Measurements from ENCODE around the gene STXBP5.
A peak's percentile ranks its signal among the peaks of the same experiment; 100 is the strongest.
"Not testable (repeated sequence)": the region's sequence is repeated elsewhere in the genome, so short reads cannot be mapped to it uniquely, and the experiment has no call there.

STXBP5 gene

GRCh38 chr6:147371325-147371724, 167.1 kb downstream of the STXBP5 start:
- peaks cover 8 to 23% (median 13%) of the 10 kb centered on the region in 3 donors for H3K36me3 ChIP-seq
- H3K4me3 ChIP-seq = no peak overlapping the region
- no peak for TF ChIP-seq CTCF (IDR thresholded peaks at IDR 0.05)
- H3K27ac ChIP-seq = no peak overlapping the region
- no peak for DNase-seq
- H3K9me3 ChIP-seq = no peaks in the 10 kb centered on the region
- intact Hi-C loops (cut with DNase I; ENCODE audit: low total_unique reads) = no loop called here
- H3K27me3 ChIP-seq = no peaks in the 10 kb centered on the region
- H3K4me1 ChIP-seq = no peaks in the 10 kb centered on the region

GRCh38 chr6:147372806-147373205, 168.6 kb downstream of the STXBP5 start:
- DNase-seq = no peak
- TF ChIP-seq CTCF (IDR thresholded peaks at IDR 0.05) = no peak
- Histone ChIP-seq H3K4me1 (no peaks in the 10 kb centered on the region), H3K27me3 (no peaks in the 10 kb centered on the region), H3K4me3 (no peak overlapping the region), H3K36me3 (peaks cover 10 to 28% (median 14%) of the 10 kb centered on the region in 3 donors), H3K9me3 (no peaks in the 10 kb centered on the region), H3K27ac (no peak overlapping the region)
- intact Hi-C loops (cut with DNase I; ENCODE audit: low total_unique reads) = no loop called here

GRCh38 chr6:147378819-147379218, 174.6 kb downstream of the STXBP5 start:
- H3K27me3 ChIP-seq = no peaks in the 10 kb centered on the region
- H3K27ac ChIP-seq = no peak overlapping the region
- peaks cover 26 to 51% (median 44%) of the 10 kb centered on the region in 3 donors for H3K36me3 ChIP-seq
- intact Hi-C loops (cut with DNase I; ENCODE audit: low total_unique reads) = no loop called here
- TF ChIP-seq CTCF (IDR thresholded peaks at IDR 0.05) = no peak
- DNase-seq = no peak
- no peaks in the 10 kb centered on the region for H3K9me3 ChIP-seq
- no peaks in the 10 kb centered on the region for H3K4me1 ChIP-seq
- no peak overlapping the region for H3K4me3 ChIP-seq

- H3K4me3 ChIP-seq; H3K27me3 ChIP-seq; DNase-seq; intact Hi-C loops (cut with DNase I; ENCODE audit: low total_unique reads); H3K27ac ChIP-seq; H3K9me3 ChIP-seq; H3K4me1 ChIP-seq: not testable (repeated sequence)
- H3K36me3 ChIP-seq = peaks cover 27 to 59% (median 37%) of the 10 kb centered on the region in 3 donors
These were observed 176.6 kb downstream of the STXBP5 start for GRCh38 chr6:147380841-147381240.

- no peak for TF ChIP-seq CTCF (IDR thresholded peaks at IDR 0.05)
- H3K4me1 ChIP-seq = no peaks in the 10 kb centered on the region
These were observed 177.5 kb downstream of the STXBP5 start for GRCh38 chr6:147381712-147382111.

GRCh38 chr6:147382945-147383554, 178.8 kb downstream of the STXBP5 start:
- Histone ChIP-seq H3K27ac (no peak overlapping the region), H3K4me1 (no peaks in the 10 kb centered on the region), H3K27me3 (no peaks in the 10 kb centered on the region), H3K36me3 (peaks cover 18 to 49% (median 22%) of the 10 kb centered on the region in 3 donors), H3K9me3 (no peaks in the 10 kb centered on the region), H3K4me3 (no peak overlapping the region)
- intact Hi-C loops (cut with DNase I; ENCODE audit: low total_unique reads) = no loop called here
- no peak for DNase-seq
- peak; percentile 23 to 28 for TF ChIP-seq CTCF (IDR thresholded peaks at IDR 0.05)

More at GRCh38 chr6:147381712-147382111, 177.5 kb downstream of the STXBP5 start:
- H3K36me3 ChIP-seq = peaks cover 27 to 53% (median 34%) of the 10 kb centered on the region in 3 donors
- H3K4me3 ChIP-seq = no peak overlapping the region
- DNase-seq = no peak
- no peaks in the 10 kb centered on the region for H3K9me3 ChIP-seq
- H3K27ac ChIP-seq = no peak overlapping the region
- intact Hi-C loops (cut with DNase I; ENCODE audit: low total_unique reads) = no loop called here
- H3K27me3 ChIP-seq = no peaks in the 10 kb centered on the region
